ENCODE measurements around the gene PRAMEF18. TPM values are rescaled to one million over a fixed set of nuclear protein-coding genes. Genes with fewer than 3 reads are reported as not detected.
"Not testable (repeated sequence)": the region's sequence is repeated elsewhere in the genome, so short reads cannot be mapped to it uniquely, and the experiment has no call there.

Gene PRAMEF18
- not detected in 2 replicates for total RNA-seq

- not testable (repeated sequence) for DNase-seq (ENCODE audit: extremely low read depth, low read depth, low spot score)
Observed at GRCh38 chr1:13225675-13226204, at the start of gene PRAMEF18. PRAMEF18 (minus strand) TSS chr1:13226154; CDS start chr1:13226106, 48 bp downstream.

- DNase-seq (ENCODE audit: extremely low read depth, low read depth, low spot score): not testable (repeated sequence)
Observed at GRCh38 chr1:13265124-13265523, 39.2 kb upstream of the PRAMEF18 start.

- DNase-seq (ENCODE audit: extremely low read depth, low read depth, low spot score): not testable (repeated sequence)
Observed at GRCh38 chr1:13253898-13254297, 27.9 kb upstream of the PRAMEF18 start, which contains the start of gene PRAMEF5. PRAMEF5 (plus strand) TSS chr1:13254198; CDS start chr1:13259269, 5,071 bp downstream.

GRCh38 chr1:13247122-13247521 is 21.2 kb upstream of the PRAMEF18 start:
- not testable (repeated sequence) for DNase-seq (ENCODE audit: extremely low read depth, low read depth, low spot score)

GRCh38 chr1:13246554-13246871 is 20.6 kb upstream of the PRAMEF18 start:
- DNase-seq (ENCODE audit: extremely low read depth, low read depth, low spot score): not testable (repeated sequence)

GRCh38 chr1:13245841-13246553 is 20.0 kb upstream of the PRAMEF18 start:
- DNase-seq (ENCODE audit: extremely low read depth, low read depth, low spot score): not testable (repeated sequence)

GRCh38 chr1:13243536-13244263 is 17.7 kb upstream of the PRAMEF18 start:
- not testable (repeated sequence) for DNase-seq (ENCODE audit: extremely low read depth, low read depth, low spot score)

GRCh38 chr1:13239633-13240032 is 13.7 kb upstream of the PRAMEF18 start:
- not testable (repeated sequence) for DNase-seq (ENCODE audit: extremely low read depth, low read depth, low spot score)

GRCh38 chr1:13237572-13237971 is 11.6 kb upstream of the PRAMEF18 start:
- not testable (repeated sequence) for DNase-seq (ENCODE audit: extremely low read depth, low read depth, low spot score)

GRCh38 chr1:13234057-13234456 is 8.1 kb upstream of the PRAMEF18 start:
- not testable (repeated sequence) for DNase-seq (ENCODE audit: extremely low read depth, low read depth, low spot score)

- DNase-seq (ENCODE audit: extremely low read depth, low read depth, low spot score): not testable (repeated sequence)
Observed at GRCh38 chr1:13232056-13232455, 6.1 kb upstream of the PRAMEF18 start.

GRCh38 chr1:13231061-13231750 is 5.3 kb upstream of the PRAMEF18 start:
- DNase-seq (ENCODE audit: extremely low read depth, low read depth, low spot score): not testable (repeated sequence)

- not testable (repeated sequence) for DNase-seq (ENCODE audit: extremely low read depth, low read depth, low spot score)
Observed at GRCh38 chr1:13230601-13231000, 4.6 kb upstream of the PRAMEF18 start.

GRCh38 chr1:13230096-13230495 is 4.1 kb upstream of the PRAMEF18 start:
- DNase-seq (ENCODE audit: extremely low read depth, low read depth, low spot score): not testable (repeated sequence)

- no peak for DNase-seq (ENCODE audit: extremely low read depth, low read depth, low spot score)
Observed at GRCh38 chr1:13228343-13228781, 2.4 kb upstream of the PRAMEF18 start.

GRCh38 chr1:13227271-13228055 is 1.5 kb upstream of the PRAMEF18 start:
- DNase-seq (ENCODE audit: extremely low read depth, low read depth, low spot score): not testable (repeated sequence)

GRCh38 chr1:13224480-13225060 is 1.4 kb downstream of the PRAMEF18 start:
- no peak for DNase-seq (ENCODE audit: extremely low read depth, low read depth, low spot score)

GRCh38 chr1:13222788-13223187 is 3.2 kb downstream of the PRAMEF18 start:
- DNase-seq (ENCODE audit: extremely low read depth, low read depth, low spot score): not testable (repeated sequence)

GRCh38 chr1:13219203-13219602 is 6.8 kb downstream of the PRAMEF18 start:
- not testable (repeated sequence) for DNase-seq (ENCODE audit: extremely low read depth, low read depth, low spot score)

GRCh38 chr1:13216619-13217018 is 9.3 kb downstream of the PRAMEF18 start:
- DNase-seq (ENCODE audit: extremely low read depth, low read depth, low spot score): not testable (repeated sequence)
